Smooth muscle cell of the coronary artery (primary cell): Measurements from ENCODE around the gene PDS5A. TPM values are rescaled to one million over a fixed set of nuclear protein-coding genes. Genes with fewer than 3 reads are reported as not detected.

Experiments
- total RNA-seq: library from RNA; depleted of rRNA; stranded (reverse); fragments of >200 nt; gene quantifications from 2 replicates; pipeline ENCODE4 v1.2.3, GENCODE V29; 2014; ENCODE audit warnings: low replicate concordance

PDS5A gene, protein sequence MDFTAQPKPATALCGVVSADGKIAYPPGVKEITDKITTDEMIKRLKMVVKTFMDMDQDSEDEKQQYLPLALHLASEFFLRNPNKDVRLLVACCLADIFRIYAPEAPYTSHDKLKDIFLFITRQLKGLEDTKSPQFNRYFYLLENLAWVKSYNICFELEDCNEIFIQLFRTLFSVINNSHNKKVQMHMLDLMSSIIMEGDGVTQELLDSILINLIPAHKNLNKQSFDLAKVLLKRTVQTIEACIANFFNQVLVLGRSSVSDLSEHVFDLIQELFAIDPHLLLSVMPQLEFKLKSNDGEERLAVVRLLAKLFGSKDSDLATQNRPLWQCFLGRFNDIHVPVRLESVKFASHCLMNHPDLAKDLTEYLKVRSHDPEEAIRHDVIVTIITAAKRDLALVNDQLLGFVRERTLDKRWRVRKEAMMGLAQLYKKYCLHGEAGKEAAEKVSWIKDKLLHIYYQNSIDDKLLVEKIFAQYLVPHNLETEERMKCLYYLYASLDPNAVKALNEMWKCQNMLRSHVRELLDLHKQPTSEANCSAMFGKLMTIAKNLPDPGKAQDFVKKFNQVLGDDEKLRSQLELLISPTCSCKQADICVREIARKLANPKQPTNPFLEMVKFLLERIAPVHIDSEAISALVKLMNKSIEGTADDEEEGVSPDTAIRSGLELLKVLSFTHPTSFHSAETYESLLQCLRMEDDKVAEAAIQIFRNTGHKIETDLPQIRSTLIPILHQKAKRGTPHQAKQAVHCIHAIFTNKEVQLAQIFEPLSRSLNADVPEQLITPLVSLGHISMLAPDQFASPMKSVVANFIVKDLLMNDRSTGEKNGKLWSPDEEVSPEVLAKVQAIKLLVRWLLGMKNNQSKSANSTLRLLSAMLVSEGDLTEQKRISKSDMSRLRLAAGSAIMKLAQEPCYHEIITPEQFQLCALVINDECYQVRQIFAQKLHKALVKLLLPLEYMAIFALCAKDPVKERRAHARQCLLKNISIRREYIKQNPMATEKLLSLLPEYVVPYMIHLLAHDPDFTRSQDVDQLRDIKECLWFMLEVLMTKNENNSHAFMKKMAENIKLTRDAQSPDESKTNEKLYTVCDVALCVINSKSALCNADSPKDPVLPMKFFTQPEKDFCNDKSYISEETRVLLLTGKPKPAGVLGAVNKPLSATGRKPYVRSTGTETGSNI (N-terminal part only)
- total RNA-seq, result 30.1 and 31.0 TPM in 2 replicates

DNA sequence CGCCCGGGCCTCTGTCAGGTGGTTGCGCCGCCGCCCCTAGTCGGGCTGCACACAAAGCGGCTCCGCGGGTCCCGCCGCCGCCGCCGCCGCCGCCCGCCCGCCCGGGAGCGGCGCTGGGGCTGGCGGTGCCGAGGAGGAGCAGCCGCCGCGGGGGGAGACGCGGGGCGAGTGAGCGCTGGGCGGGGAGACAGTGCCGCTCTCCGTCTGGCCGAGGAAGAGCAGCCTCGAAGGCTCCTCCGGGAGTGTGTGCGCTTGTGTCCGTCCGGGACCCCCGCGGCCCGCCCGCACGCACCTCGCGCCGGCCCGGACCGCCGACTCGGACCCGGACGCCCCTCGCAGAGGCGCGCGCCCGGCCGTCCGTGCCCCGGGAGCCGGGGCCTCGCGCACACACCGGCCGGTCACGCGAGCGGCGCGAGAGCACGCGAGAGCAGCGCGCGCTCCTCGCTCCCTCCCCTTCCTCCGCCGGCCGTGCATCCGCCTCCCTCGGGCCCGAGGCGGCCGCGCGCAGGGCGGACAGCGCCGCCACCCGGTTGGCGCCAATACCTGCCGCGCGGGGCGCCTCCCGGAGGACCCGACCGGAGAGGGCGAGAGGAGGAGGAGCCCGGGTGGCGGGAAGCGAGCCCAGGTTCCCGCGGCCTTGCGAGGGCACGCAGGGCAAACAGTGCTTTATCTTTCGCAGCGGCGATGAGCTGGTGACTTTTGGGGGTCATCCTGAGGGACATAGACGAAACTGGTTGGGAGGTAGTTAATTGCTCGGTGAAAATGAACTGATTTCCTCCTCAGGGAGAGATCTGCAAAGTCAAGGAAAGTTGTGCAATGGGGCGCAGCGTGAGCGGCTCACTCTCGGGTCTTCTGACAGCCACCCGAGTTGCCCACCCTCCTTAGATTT is at the start of gene PDS5A:
PDS5A (minus strand) TSS at position 423 of the 889 bp plus-strand sequence. CDS start 1,334 bp downstream, outside the sequence.

Other genes starting within 250 kb of the PDS5A start
- 1.4 and 3.5 TPM in 2 replicates for gene N4BP2, start 78.9 kb upstream of the PDS5A start, total RNA-seq
- gene RHOH, start 219.1 kb upstream of the PDS5A start, total RNA-seq, result not detected in 2 replicates